ENCODE measurements around the gene CNOT10. TPM values are rescaled to one million over a fixed set of nuclear protein-coding genes. Genes with fewer than 3 reads are reported as not detected.

Gene CNOT10
- total RNA-seq, 5 donors from 2014 or later (not counting 1 experiment from before 2014, with no cell fraction given) = 39.4 to 49.3 (median 45.0) TPM

GRCh38 chr3:32684029-32684799, 774 bp upstream of the CNOT10 start:
- Mint-ChIP-seq H3K27ac (peak overlapping the region; percentile 92 to 96), H3K36me3 (peaks cover 4% of the 10 kb centered on the region), H3K4me1 (peaks cover 32 to 35% (median 34%) of the 10 kb centered on the region in 3 donors), H3K27me3 (no peaks in the 10 kb centered on the region), H3K9me3 (no peaks in the 10 kb centered on the region), H3K4me3 (peak overlapping the region; percentile 89 to 90 (median 90))
- Histone ChIP-seq H3K36me3 (ENCODE audit: control insufficient read depth in 2 of 2, extremely low read depth in 1 of 2, insufficient read depth in 1 of 2, low read length in 1 of 2) (no peaks in the 10 kb centered on the region), H3K27me3 (replicated peaks in 1 of 2; ENCODE audit: control insufficient read depth in 2 of 2, extremely low read depth in 1 of 2, insufficient read depth in 2 of 2, low read length in 1 of 2) (no peaks in the 10 kb centered on the region), H3K4me3 (ENCODE audit: control insufficient read depth in 1 of 2, extremely low read depth in 1 of 2, low read length in 1 of 2) (peak overlapping the region; percentile 71 to 85), H3K27ac (ENCODE audit: low read length) (peak overlapping the region; percentile 83), H3K9me3 (no peaks in the 10 kb centered on the region), H3K4me1 (ENCODE audit: control insufficient read depth in 1 of 2, extremely low read depth in 1 of 2, insufficient read depth in 2 of 2, low read length in 2 of 2) (peaks cover 17 to 20% of the 10 kb centered on the region in 2 experiments)
- ChIA-PET POLR2A (interaction anchor here in 1 of 2 donors (0.6 to 1.2 kb wide), 4 partner anchors 88 to 569 kb away, joined by 3 to 5 read pairs (median 4); no protein-coding TSS in a partner anchor), CTCF (interaction anchor here in 1 of 2 donors (0.8 to 1.4 kb wide), 4 partner anchors 114 to 754 kb away, joined by 3 to 7 read pairs (median 3); no protein-coding TSS in a partner anchor)
- WGBS (ENCODE audit: insufficient coverage) = no CpG with 5 or more reads among the region's 4 CpGs
- ATAC-seq (replicated peaks in 1 of 4) = no peak
- peak in 3 of 35 experiments; percentile 0 to 25 (median 16) for DNase-seq

GRCh38 chr3:32685543-32686185, 676 bp downstream of the CNOT10 start:
- ATAC-seq (replicated peaks in 1 of 4) (no peak), DNase-seq (no peak)
- H3K4me3 Mint-ChIP-seq = peak overlapping the region; percentile 89 to 90 (median 90)
- POLR2A ChIA-PET = interaction anchor here in 1 of 2 donors (1.2 kb wide), 1 partner anchor 184 kb away, joined by 5 read pairs; no protein-coding TSS in a partner anchor
- peaks cover 17 to 20% of the 10 kb centered on the region in 2 experiments for H3K4me1 ChIP-seq (ENCODE audit: control insufficient read depth in 1 of 2, extremely low read depth in 1 of 2, insufficient read depth in 2 of 2, low read length in 2 of 2)
- H3K36me3 Mint-ChIP-seq = peaks cover 11% of the 10 kb centered on the region
- no peaks in the 10 kb centered on the region for H3K36me3 ChIP-seq (ENCODE audit: control insufficient read depth in 2 of 2, extremely low read depth in 1 of 2, insufficient read depth in 1 of 2, low read length in 1 of 2)
- no peaks in the 10 kb centered on the region for H3K27me3 Mint-ChIP-seq
- H3K27ac Mint-ChIP-seq = peak overlapping the region; percentile 74 to 86
- no peaks in the 10 kb centered on the region for H3K9me3 ChIP-seq
- 7% methylated on average over 25 of the region's 26 CpGs for WGBS (ENCODE audit: insufficient coverage)
- no peaks in the 10 kb centered on the region for H3K9me3 Mint-ChIP-seq
- CTCF ChIA-PET = interaction anchor here (0.5 to 1.4 kb wide), 5 partner anchors 116 to 753 kb away, joined by 3 to 7 read pairs (median 4); no protein-coding TSS in a partner anchor
- peak overlapping the region; percentile 76 for H3K27ac ChIP-seq (ENCODE audit: low read length)
- peaks cover 39 to 44% (median 44%) of the 10 kb centered on the region in 3 donors for H3K4me1 Mint-ChIP-seq
- no peaks in the 10 kb centered on the region for H3K27me3 ChIP-seq (replicated peaks in 1 of 2; ENCODE audit: control insufficient read depth in 2 of 2, extremely low read depth in 1 of 2, insufficient read depth in 2 of 2, low read length in 1 of 2)
- H3K4me3 ChIP-seq (ENCODE audit: control insufficient read depth in 1 of 2, extremely low read depth in 1 of 2, low read length in 1 of 2) = peak overlapping the region; percentile 71 to 85

- H3K27ac Mint-ChIP-seq = no peak overlapping the region
- H3K4me1 ChIP-seq (ENCODE audit: control insufficient read depth in 1 of 2, extremely low read depth in 1 of 2, insufficient read depth in 2 of 2, low read length in 2 of 2) = peaks cover 17 to 23% of the 10 kb centered on the region in 2 experiments
- H3K36me3 ChIP-seq (ENCODE audit: control insufficient read depth in 2 of 2, extremely low read depth in 1 of 2, insufficient read depth in 1 of 2, low read length in 1 of 2) = no peaks in the 10 kb centered on the region
- ATAC-seq (replicated peaks in 1 of 4) (no peak), DNase-seq (peak in 1 of 35 experiments; percentile 7)
- H3K4me1 Mint-ChIP-seq = peaks cover 41 to 44% (median 44%) of the 10 kb centered on the region in 3 donors
- no peaks in the 10 kb centered on the region for H3K9me3 Mint-ChIP-seq
- no peak overlapping the region for H3K4me3 ChIP-seq (ENCODE audit: control insufficient read depth in 1 of 2, extremely low read depth in 1 of 2, low read length in 1 of 2)
- WGBS (ENCODE audit: insufficient coverage) = no CpG with 5 or more reads among the region's 3 CpGs
- H3K4me3 Mint-ChIP-seq = peak overlapping the region; percentile 89 to 90 (median 90)
- no peaks in the 10 kb centered on the region for H3K27me3 Mint-ChIP-seq
- no peak overlapping the region for H3K27ac ChIP-seq (ENCODE audit: low read length)
- H3K27me3 ChIP-seq (replicated peaks in 1 of 2; ENCODE audit: control insufficient read depth in 2 of 2, extremely low read depth in 1 of 2, insufficient read depth in 2 of 2, low read length in 1 of 2) = no peaks in the 10 kb centered on the region
- peaks cover 11% of the 10 kb centered on the region for H3K36me3 Mint-ChIP-seq
- H3K9me3 ChIP-seq = no peaks in the 10 kb centered on the region
- ChIA-PET CTCF (no interaction called here), POLR2A (no interaction called here)
Measured at GRCh38 chr3:32686713-32687112, 1.7 kb downstream of the CNOT10 start.

- Mint-ChIP-seq H3K4me1 (peaks cover 31 to 37% (median 32%) of the 10 kb centered on the region in 3 donors), H3K4me3 (no peak overlapping the region), H3K27ac (no peak overlapping the region), H3K9me3 (no peaks in the 10 kb centered on the region), H3K36me3 (peaks cover 16% of the 10 kb centered on the region), H3K27me3 (no peaks in the 10 kb centered on the region)
- H3K27ac ChIP-seq (ENCODE audit: low read length) = no peak overlapping the region
- no peaks in the 10 kb centered on the region for H3K9me3 ChIP-seq
- no CpG with 5 or more reads among the region's 4 CpGs for WGBS (ENCODE audit: insufficient coverage)
- CTCF ChIA-PET = interaction anchor here in 1 of 2 donors (0.7 kb wide), 1 partner anchor 135 kb away, joined by 5 read pairs; no protein-coding TSS in a partner anchor
- ATAC-seq (replicated peaks in 1 of 4) (no peak), DNase-seq (no peak)
- no peaks in the 10 kb centered on the region for H3K27me3 ChIP-seq (replicated peaks in 1 of 2; ENCODE audit: control insufficient read depth in 2 of 2, extremely low read depth in 1 of 2, insufficient read depth in 2 of 2, low read length in 1 of 2)
- POLR2A ChIA-PET = no interaction called here
- H3K4me3 ChIP-seq (ENCODE audit: control insufficient read depth in 1 of 2, extremely low read depth in 1 of 2, low read length in 1 of 2) = no peak overlapping the region
- H3K4me1 ChIP-seq (ENCODE audit: control insufficient read depth in 1 of 2, extremely low read depth in 1 of 2, insufficient read depth in 2 of 2, low read length in 2 of 2) = peaks cover 3 to 8% of the 10 kb centered on the region in 2 experiments
- H3K36me3 ChIP-seq (ENCODE audit: control insufficient read depth in 2 of 2, extremely low read depth in 1 of 2, insufficient read depth in 1 of 2, low read length in 1 of 2) = peaks cover 0 to 4% of the 10 kb centered on the region in 2 donors
Measured at GRCh38 chr3:32691847-32692246, 6.9 kb downstream of the CNOT10 start.

- WGBS (ENCODE audit: insufficient coverage) = no CpG with 5 or more reads among the region's 3 CpGs
- peaks cover 23 to 27% (median 25%) of the 10 kb centered on the region in 3 donors for H3K4me1 Mint-ChIP-seq
- Histone ChIP-seq H3K9me3 (no peaks in the 10 kb centered on the region), H3K36me3 (ENCODE audit: control insufficient read depth in 2 of 2, extremely low read depth in 1 of 2, insufficient read depth in 1 of 2, low read length in 1 of 2) (peaks cover 0 to 6% of the 10 kb centered on the region in 2 donors), H3K27me3 (replicated peaks in 1 of 2; ENCODE audit: control insufficient read depth in 2 of 2, extremely low read depth in 1 of 2, insufficient read depth in 2 of 2, low read length in 1 of 2) (no peaks in the 10 kb centered on the region), H3K27ac (ENCODE audit: low read length) (no peak overlapping the region), H3K4me1 (ENCODE audit: control insufficient read depth in 1 of 2, extremely low read depth in 1 of 2, insufficient read depth in 2 of 2, low read length in 2 of 2) (peaks cover 0 to 4% of the 10 kb centered on the region in 2 experiments), H3K4me3 (ENCODE audit: control insufficient read depth in 1 of 2, extremely low read depth in 1 of 2, low read length in 1 of 2) (no peak overlapping the region)
- peaks cover 17% of the 10 kb centered on the region for H3K36me3 Mint-ChIP-seq
- no peaks in the 10 kb centered on the region for H3K9me3 Mint-ChIP-seq
- ChIA-PET POLR2A (no interaction called here), CTCF (interaction anchor here (0.6 to 0.8 kb wide), 2 partner anchors 18 to 434 kb away, joined by 3 to 7 read pairs; no protein-coding TSS in a partner anchor)
- no peaks in the 10 kb centered on the region for H3K27me3 Mint-ChIP-seq
- no peak overlapping the region for H3K27ac Mint-ChIP-seq
- no peak for ATAC-seq (replicated peaks in 1 of 4)
- H3K4me3 Mint-ChIP-seq = no peak overlapping the region
- no peak for DNase-seq
Measured at GRCh38 chr3:32696523-32696922, 11.5 kb downstream of the CNOT10 start.

GRCh38 chr3:32698506-32698905, 13.5 kb downstream of the CNOT10 start:
- H3K4me3 Mint-ChIP-seq = no peak overlapping the region
- no peak overlapping the region for H3K27ac ChIP-seq (ENCODE audit: low read length)
- no peaks in the 10 kb centered on the region for H3K9me3 ChIP-seq
- ATAC-seq (replicated peaks in 1 of 4) (no peak), DNase-seq (no peak)
- no peak overlapping the region for H3K4me3 ChIP-seq (ENCODE audit: control insufficient read depth in 1 of 2, extremely low read depth in 1 of 2, low read length in 1 of 2)
- H3K4me1 ChIP-seq (ENCODE audit: control insufficient read depth in 1 of 2, extremely low read depth in 1 of 2, insufficient read depth in 2 of 2, low read length in 2 of 2) = no peaks in the 10 kb centered on the region
- H3K27ac Mint-ChIP-seq = no peak overlapping the region
- H3K27me3 ChIP-seq (replicated peaks in 1 of 2; ENCODE audit: control insufficient read depth in 2 of 2, extremely low read depth in 1 of 2, insufficient read depth in 2 of 2, low read length in 1 of 2) = no peaks in the 10 kb centered on the region
- no peaks in the 10 kb centered on the region for H3K27me3 Mint-ChIP-seq
- H3K36me3 Mint-ChIP-seq = peaks cover 24% of the 10 kb centered on the region
- no CpG with 5 or more reads among the region's 2 CpGs for WGBS (ENCODE audit: insufficient coverage)
- no peaks in the 10 kb centered on the region for H3K9me3 Mint-ChIP-seq
- POLR2A ChIA-PET = no interaction called here
- H3K4me1 Mint-ChIP-seq = peaks cover 27 to 34% (median 31%) of the 10 kb centered on the region in 3 donors
- H3K36me3 ChIP-seq (ENCODE audit: control insufficient read depth in 2 of 2, extremely low read depth in 1 of 2, insufficient read depth in 1 of 2, low read length in 1 of 2) = peaks cover under 1 to 5% of the 10 kb centered on the region in 2 donors
- CTCF ChIA-PET = no interaction called here

All from T-cell (primary cell).